Activated CD4-positive, alpha-beta T cell treated with anti-CD3 and anti-CD28 coated beads, Interleukin-2, amount 50 U/mL, for 1 hour (primary cell): ENCODE data around the gene UBR1.
"Not testable (repeated sequence)": the region's sequence is repeated elsewhere in the genome, so short reads cannot be mapped to it uniquely, and the experiment has no call there.

ENCODE experiments used
- DNase-seq: peaks from one replicate; pipeline ENCODE4 v3.0.0-alpha.2; 2020

Gene UBR1

GRCh38 chr15:43046484-43046883 is 59.4 kb downstream of the UBR1 start:
- DNase-seq, result no peak

- no peak for DNase-seq
These were observed 63.0 kb downstream of the UBR1 start for GRCh38 chr15:43042885-43043284.

GRCh38 chr15:43041085-43041484 is 64.8 kb downstream of the UBR1 start:
- DNase-seq, result not testable (repeated sequence)

- not testable (repeated sequence) for DNase-seq
These were observed 70.6 kb downstream of the UBR1 start for GRCh38 chr15:43035240-43035639.

- DNase-seq, result no peak
These were observed 76.4 kb downstream of the UBR1 start for GRCh38 chr15:43029476-43029875.

- DNase-seq, result no peak
These were observed 80.7 kb downstream of the UBR1 start for GRCh38 chr15:43025150-43025549.

- DNase-seq, result not testable (repeated sequence)
These were observed 91.2 kb downstream of the UBR1 start for GRCh38 chr15:43014671-43015070.

GRCh38 chr15:43009206-43009605 is 96.6 kb downstream of the UBR1 start:
- DNase-seq, result no peak

- no peak for DNase-seq
These were observed 97.7 kb downstream of the UBR1 start for GRCh38 chr15:43008150-43008549.

GRCh38 chr15:43007551-43007950 is 98.3 kb downstream of the UBR1 start:
- no peak for DNase-seq

- DNase-seq, result no peak
These were observed 98.8 kb downstream of the UBR1 start for GRCh38 chr15:43006991-43007390.

GRCh38 chr15:43004886-43005595 is 100.8 kb downstream of the UBR1 start:
- DNase-seq, result not testable (repeated sequence)

- DNase-seq, result no peak
These were observed 106.5 kb downstream of the UBR1 start for GRCh38 chr15:42999201-42999779.

GRCh38 chr15:42996871-42997270 is 109.0 kb downstream of the UBR1 start:
- no peak for DNase-seq

- no peak for DNase-seq
These were observed 111.3 kb downstream of the UBR1 start for GRCh38 chr15:42994546-42994945.

- DNase-seq, result no peak
These were observed 113.2 kb downstream of the UBR1 start for GRCh38 chr15:42992626-42993025.

GRCh38 chr15:42986693-42987342 is 119.0 kb downstream of the UBR1 start:
- DNase-seq, result no peak

- no peak for DNase-seq
These were observed 121.3 kb downstream of the UBR1 start for GRCh38 chr15:42984493-42985034.

GRCh38 chr15:42979113-42979512 is 126.7 kb downstream of the UBR1 start:
- DNase-seq, result not testable (repeated sequence)

- no peak for DNase-seq
These were observed 131.5 kb downstream of the UBR1 start for GRCh38 chr15:42974202-42974862.

- no peak for DNase-seq
These were observed 132.7 kb downstream of the UBR1 start for GRCh38 chr15:42973114-42973513.

- DNase-seq, result no peak
These were observed 134.0 kb downstream of the UBR1 start for GRCh38 chr15:42971830-42972229.

GRCh38 chr15:42964476-42964875 is 141.4 kb downstream of the UBR1 start:
- no peak for DNase-seq
